Islet of Langerhans (tissue), 1 donor: ENCODE data around the gene TEAD1.
"Not testable (repeated sequence)": the region's sequence is repeated elsewhere in the genome, so short reads cannot be mapped to it uniquely, and the experiment has no call there.

ENCODE experiments used
- FAIRE-seq: peaks from one replicate; lab custom pipeline; 2011; peaks lifted over from hg19 to GRCh38; lab: Jason Lieb, UNC

The TEAD1 gene

DNA sequence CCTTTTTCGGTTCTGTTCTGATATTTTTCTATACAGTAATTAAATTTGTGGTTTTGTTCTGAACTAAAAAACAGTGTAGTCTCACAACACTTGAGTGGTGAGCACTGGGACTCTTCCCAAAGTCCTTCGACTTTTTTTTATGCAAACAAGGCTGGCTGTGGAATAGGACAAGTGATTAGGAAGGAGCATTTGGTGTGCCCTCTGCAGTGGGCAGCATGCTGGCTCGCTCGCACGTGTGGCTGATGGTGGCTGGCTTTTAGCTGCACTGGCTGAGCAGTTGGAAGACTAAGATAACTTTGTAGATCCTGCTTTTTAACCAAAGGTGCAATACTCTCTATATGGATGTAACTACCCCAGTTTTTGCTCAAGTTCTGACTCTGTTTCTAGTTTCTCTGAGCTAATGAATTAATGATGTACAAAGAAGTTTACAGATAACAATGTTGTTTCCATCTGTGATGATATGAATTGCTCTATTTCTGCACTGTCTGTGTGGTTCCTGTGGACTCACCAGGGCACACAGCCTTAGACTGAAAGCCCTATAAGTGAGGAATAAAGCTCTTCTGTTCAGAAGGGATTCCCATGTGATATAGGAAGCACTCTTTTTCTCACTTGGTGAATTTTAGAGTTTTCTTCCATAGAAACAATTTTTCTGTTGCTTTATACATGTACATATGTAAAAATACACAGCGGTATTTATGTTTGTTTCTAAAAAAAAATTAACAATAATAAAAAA, 191.8 kb downstream of the TEAD1 start:
- no peak for FAIRE-seq

- no peak for FAIRE-seq
Measured at GRCh38 chr11:12867531-12867930, 193.3 kb downstream of the TEAD1 start.

GRCh38 chr11:12868315-12869073, 194.3 kb downstream of the TEAD1 start:
- FAIRE-seq, result peak; percentile 69

DNA sequence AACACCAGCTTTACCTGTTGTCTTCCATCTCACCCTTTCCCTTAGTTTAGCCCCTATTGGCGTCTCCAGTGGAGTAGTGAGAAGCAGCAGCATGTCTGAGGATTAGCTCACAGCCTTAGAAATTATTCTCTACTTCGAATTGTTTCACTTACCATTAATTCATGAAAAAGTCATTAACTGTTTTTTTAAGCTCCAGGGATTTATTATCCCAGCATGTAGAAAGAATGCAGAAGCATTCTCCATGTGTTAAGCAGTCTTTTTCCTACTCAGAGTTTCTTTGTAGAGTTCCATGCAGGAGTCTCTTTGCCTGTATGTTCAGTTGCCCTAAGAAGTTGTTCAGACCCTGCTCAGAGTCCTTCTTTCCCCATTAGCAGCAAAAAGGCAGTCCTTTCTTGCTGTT, 197.0 kb downstream of the TEAD1 start:
- FAIRE-seq, result no peak

GRCh38 chr11:12871788-12872321, 197.6 kb downstream of the TEAD1 start:
- FAIRE-seq, result no peak

DNA sequence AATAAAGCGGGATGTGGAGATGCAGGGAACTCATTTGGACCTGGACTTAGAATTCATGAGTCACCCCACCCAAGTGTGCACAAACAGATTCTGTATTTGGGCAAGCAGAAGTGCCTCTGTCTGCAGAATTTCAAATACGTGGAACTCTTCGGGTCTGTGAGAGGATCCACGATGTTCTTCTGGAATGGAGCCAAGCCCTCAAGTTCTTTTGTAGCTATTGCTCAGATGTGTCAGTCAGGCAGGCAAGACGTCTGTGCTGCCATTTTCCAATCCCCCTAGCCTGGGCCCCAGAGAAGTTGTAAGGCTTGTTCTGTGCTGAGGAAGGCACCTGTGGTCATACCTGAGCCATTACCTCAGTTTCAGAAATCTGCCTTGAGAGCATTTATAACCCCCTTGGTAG, 202.1 kb downstream of the TEAD1 start:
- no peak for FAIRE-seq

DNA sequence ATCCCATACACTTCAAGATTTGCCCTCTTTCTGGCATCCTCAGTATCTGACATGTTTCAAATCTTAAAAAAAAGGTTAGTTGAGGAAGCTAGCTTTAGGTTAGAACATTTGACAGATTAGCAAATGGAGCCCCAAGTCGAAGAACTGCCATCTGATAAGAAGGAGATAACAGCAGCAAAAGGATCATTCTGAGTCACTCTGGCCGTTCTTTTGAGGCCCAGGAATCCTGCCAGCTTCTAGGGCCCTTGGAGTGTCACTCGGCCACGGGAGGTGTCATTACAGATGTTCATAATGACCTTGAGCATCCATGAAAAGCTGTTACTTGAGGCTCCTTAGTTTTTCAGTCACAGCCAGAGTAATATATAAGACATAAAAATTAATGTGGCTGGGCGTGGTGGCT, 202.8 kb downstream of the TEAD1 start:
- FAIRE-seq, result no peak

GRCh38 chr11:12877508-12877907, 203.3 kb downstream of the TEAD1 start:
- FAIRE-seq, result not testable (repeated sequence)

- FAIRE-seq, result no peak
Measured at GRCh38 chr11:12880327-12880726, 206.1 kb downstream of the TEAD1 start.

DNA sequence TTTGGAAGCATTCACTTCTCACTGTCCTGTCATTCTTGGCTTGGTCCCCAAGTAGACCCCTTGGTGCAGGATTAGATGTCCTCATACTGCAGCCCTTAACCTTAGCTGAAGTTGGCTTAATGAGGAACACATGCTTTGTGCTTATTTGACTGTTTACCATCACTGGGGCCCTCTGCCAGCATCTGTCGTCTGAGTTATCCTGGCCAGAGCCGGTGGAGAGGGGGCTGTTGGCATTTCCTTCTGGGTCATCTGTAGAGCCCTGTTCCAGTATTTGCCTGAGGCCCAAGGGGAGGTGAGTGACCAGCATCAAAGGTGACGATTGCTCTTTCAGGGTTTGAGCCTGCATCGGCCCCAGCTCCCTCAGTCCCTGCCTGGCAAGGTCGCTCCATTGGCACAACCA, 208.4 kb downstream of the TEAD1 start:
- FAIRE-seq, result no peak

DNA sequence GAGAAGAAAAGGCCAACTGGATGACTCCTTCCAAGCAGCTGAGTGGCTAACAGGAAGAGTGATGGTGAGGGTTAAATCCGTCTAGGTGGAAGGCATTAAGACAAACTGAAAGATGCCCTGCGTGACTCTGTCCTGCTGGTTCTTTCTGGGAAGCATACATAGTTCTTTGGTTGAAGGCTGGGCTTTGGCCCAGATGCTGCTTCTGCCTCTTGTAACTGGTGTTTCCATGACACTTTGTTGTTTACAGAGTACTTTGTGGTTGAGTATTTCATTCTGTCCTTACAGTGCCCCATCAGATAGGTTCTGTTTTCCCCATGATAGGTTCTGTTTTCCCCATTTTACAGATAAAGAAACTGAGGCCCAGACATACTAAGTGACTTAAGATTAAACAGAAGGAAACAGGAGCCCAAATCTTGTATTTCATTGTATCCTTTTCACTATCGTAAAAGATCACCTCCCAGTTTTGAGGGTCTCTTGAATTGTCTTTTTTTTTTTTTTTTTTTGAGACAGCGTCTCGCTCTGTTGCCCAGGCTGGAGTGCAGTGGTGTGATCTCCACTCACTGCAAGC, 210.6 kb downstream of the TEAD1 start:
- FAIRE-seq, result no peak

DNA sequence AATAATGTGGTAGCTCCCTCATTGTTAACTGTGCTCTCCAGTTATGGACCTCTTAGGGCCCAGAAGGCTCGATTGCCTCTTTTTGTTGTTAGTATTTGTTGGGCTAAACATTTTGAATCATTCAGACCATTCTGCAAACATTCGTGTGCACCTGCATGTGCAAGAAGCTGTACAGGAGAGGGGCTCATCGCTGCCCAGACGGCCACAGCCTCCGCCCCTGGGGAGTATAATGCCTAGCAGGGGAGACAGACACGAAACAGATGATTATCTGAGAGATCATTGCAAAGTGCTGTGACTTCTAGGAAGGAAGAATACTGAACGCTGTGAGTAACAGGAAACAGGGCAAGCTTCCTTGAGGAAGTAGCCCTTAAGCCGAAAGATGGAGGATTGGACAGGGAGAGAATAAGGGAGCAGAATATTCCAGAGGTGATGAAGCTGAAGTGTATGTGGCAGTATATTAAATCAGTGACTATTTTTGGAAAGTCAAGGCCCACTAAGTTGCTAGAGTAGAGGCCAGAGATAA, 211.6 kb downstream of the TEAD1 start:
- FAIRE-seq, result no peak

- FAIRE-seq, result no peak
Measured at GRCh38 chr11:12886508-12886907, 212.3 kb downstream of the TEAD1 start.

GRCh38 chr11:12888525-12889158, 214.4 kb downstream of the TEAD1 start:
- FAIRE-seq, result peak; percentile 27

GRCh38 chr11:12889243-12889642, 215.0 kb downstream of the TEAD1 start:
- FAIRE-seq, result no peak

DNA sequence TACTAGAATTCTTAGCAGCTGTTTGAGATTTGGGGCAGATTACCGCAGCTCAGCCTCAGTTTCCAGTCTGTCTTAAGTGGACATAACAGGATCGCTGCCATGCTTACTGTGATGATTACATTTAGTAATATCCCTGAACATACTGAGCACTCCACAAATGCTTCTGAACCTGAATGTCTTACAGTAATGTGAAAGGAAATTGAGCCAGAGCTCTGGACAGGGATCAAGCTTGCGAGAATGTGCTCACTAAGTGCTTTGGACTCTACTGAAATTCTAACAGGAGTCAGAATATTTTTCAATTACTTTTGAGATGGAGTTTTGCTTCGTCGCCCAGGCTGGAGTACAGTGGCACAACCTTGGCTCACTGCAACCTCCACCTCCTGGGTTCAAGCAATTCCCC, 216.3 kb downstream of the TEAD1 start:
- no peak for FAIRE-seq

DNA sequence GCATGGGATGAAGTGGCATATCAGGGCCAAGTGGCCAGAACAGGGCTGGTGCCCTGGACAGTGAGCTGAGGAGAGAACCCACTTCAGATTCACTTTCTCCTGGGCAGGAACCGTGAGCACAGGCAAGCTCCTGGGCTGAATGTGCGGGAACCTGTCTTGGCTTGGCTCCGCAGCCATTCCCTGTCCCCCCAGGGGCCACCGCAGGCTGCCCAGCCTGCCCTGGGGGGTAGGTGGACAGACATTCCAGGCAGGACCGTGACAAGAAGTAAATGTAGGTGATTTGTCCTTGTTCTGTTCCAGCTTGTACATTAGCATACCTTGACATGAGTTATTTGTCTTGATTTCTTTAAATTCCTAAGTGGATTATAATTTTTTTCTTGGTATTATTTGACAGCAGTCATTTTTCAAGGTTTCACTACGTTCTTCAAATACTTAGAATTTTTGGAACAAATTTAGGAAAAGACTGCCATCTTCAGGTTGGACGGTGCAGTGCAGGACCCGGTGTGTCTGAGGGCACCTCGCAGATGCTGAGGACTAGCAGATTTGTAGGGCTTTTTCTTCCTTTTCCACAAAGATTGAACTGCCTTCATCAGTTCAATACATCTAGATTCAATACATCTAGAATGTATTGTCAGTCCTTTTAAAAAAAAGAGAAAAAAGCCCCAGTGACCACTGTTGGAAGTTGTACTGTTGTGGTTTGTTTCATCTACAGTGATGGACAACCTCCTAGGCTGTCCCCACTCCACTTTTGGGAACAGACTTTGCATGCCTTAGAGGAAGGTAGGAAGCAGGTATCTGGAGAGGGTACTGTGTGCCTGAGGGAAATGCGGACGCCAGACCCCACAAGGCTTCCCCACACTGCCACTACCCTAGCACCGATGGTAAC, 219.8 kb downstream of the TEAD1 start:
- FAIRE-seq, result peak; percentile 97

GRCh38 chr11:12897390-12897789, 223.2 kb downstream of the TEAD1 start:
- FAIRE-seq, result no peak

- peak; percentile 45 for FAIRE-seq
Measured at GRCh38 chr11:12897867-12898266, 223.6 kb downstream of the TEAD1 start.

- no peak for FAIRE-seq
Measured at GRCh38 chr11:12900496-12900895, 226.3 kb downstream of the TEAD1 start.

- FAIRE-seq, result no peak
Measured at GRCh38 chr11:12901272-12901671, 227.1 kb downstream of the TEAD1 start.
